ENCODE data around the gene DPEP2. TPM values are rescaled to one million over a fixed set of nuclear protein-coding genes. Genes with fewer than 3 reads are reported as not detected.

Gene DPEP2
- total and polyA plus RNA-seq, 2 of the 13 experiments (the other 11 are each of a cell fraction or from before 2014, with no cell fraction given) = 0.18 TPM; not detected in 1

- no peak for TF ChIP-seq PRDM10 (CRISPR knock-in tag; IDR thresholded peaks at IDR 0.05; ENCODE audit: low read depth)
- TF ChIP-seq ZFP1 (CRISPR knock-in tag; IDR thresholded peaks at IDR 0.05) = no peak
- 0 out of 2 replicates have a peak, but pooled peaks have one; percentile 10 for TF ChIP-seq TBX2 (CRISPR knock-in tag; IDR thresholded peaks at IDR 0.05; ENCODE audit: borderline replicate concordance)
- TF ChIP-seq PITX1 (CRISPR knock-in tag; IDR thresholded peaks at IDR 0.05) = no peak
These were observed 34.7 kb downstream of the DPEP2 start (continued) for GRCh38 chr16:67964477-67965131.

- in situ Hi-C loops (cut with HindIII; ENCODE audit: extremely low pct_ligation_motif_present, low pct_unique_long_range_greater_than_20kb) = no loop called here
- POLR2A ChIA-PET = interaction anchor here (0.5 to 12.9 kb wide), 5 partner anchors 18 to 484 kb away, joined by 4 to 226 read pairs (median 11); partner anchors contain the start of genes LCAT and PSMB10
- TF ChIP-seq HIVEP1 (CRISPR knock-in tag; IDR thresholded peaks at IDR 0.05) (peak; percentile 16; the same call in 1 of the 2 replicates), ZBTB4 (CRISPR knock-in tag; IDR thresholded peaks at IDR 0.05; ENCODE audit: borderline replicate concordance) (peak; percentile 46; the same call in 1 of the 2 replicates), ZNF274 (CRISPR knock-in tag; IDR thresholded peaks at IDR 0.05) (peak; percentile 66; the same call in 1 of the 2 replicates), POLR2A (IDR thresholded peaks at IDR 0.05; ENCODE audit: insufficient read depth in 1 of 2, low read depth in 2 of 2, low read length in 2 of 2) (peak in 1 of 2 experiments; percentile 18; a peak in 3 of 4 replicates), TOPORS (CRISPR knock-in tag; IDR thresholded peaks at IDR 0.05) (no peak), ZFP41 (CRISPR knock-in tag; IDR thresholded peaks at IDR 0.05; ENCODE audit: borderline replicate concordance) (0 out of 2 replicates have a peak, but pooled peaks have one; percentile 44), ZNF263 (CRISPR knock-in tag; IDR thresholded peaks at IDR 0.05) (peak; percentile 14; the same call in 1 of the 2 replicates), CSRNP1 (CRISPR knock-in tag; IDR thresholded peaks at IDR 0.05) (0 out of 2 replicates have a peak, but pooled peaks have one; percentile 46), ELF3 (CRISPR knock-in tag; IDR thresholded peaks at IDR 0.05) (no peak)
These were observed 35.5 kb downstream of the DPEP2 start for GRCh38 chr16:67963662-67964321.

More at GRCh38 chr16:67963662-67964321, 35.5 kb downstream of the DPEP2 start:
- Histone ChIP-seq H3K4me2 (ENCODE audit: low read depth, low read length) (no peak overlapping the region), H3K4me3 (replicated peaks in 1 of 3; ENCODE audit: insufficient read depth in 1 of 3, low read depth in 2 of 3, low read length in 3 of 3) (no peak overlapping the region), H3K9me3 (ENCODE audit: low read length) (no peaks in the 10 kb centered on the region), H3K36me3 (replicated peaks in 1 of 2; ENCODE audit: control insufficient read depth in 1 of 2, insufficient read depth in 2 of 2, low read length in 2 of 2) (peaks cover 36 to 48% of the 10 kb centered on the region in 2 experiments), H3K9ac (ENCODE audit: insufficient read depth, low read depth, low read length) (no peak overlapping the region), H3K79me2 (ENCODE audit: insufficient read depth, low read length) (peaks cover 70% of the 10 kb centered on the region), H3K4me1 (ENCODE audit: insufficient read depth, low read length) (peaks cover 45% of the 10 kb centered on the region), H3K27me3 (ENCODE audit: control insufficient read depth in 1 of 2, insufficient read depth in 2 of 2, low read length in 2 of 2) (no peaks in the 10 kb centered on the region; a peak in 1 of 5 replicates), H4K20me1 (ENCODE audit: insufficient read depth, low read length) (peaks cover 21% of the 10 kb centered on the region), H2AFZ (ENCODE audit: low read length) (no peak overlapping the region), H3K27ac (ENCODE audit: extremely low read length, insufficient read depth, low read length) (no peak overlapping the region)
- no peak for DNase-seq (ENCODE audit: low spot score)
- 96% methylated on average over 32 of the region's 32 CpGs for WGBS (ENCODE audit: low lambda C conversion rate)
- CTCF ChIA-PET (ENCODE audit: low intra/inter-chr PET ratio, low total read pairs) = no interaction called here
- no peak for FAIRE-seq
- intact Hi-C loops (cut with micrococcal nuclease; ENCODE audit: unreplicated experiment) = no loop called here
- no TSS peak for BruUV-seq (replicated peaks)
- ATAC-seq = no peak

All from HepG2 (cell line).